NB4 (cell line): ENCODE results near the gene TOM1L2.
A peak's percentile ranks its signal among the peaks of the same experiment; 100 is the strongest.

Experiments
- DNase-seq: peaks from one replicate; pipeline ENCODE4 v3.0.0; 2010; ENCODE audit warnings: low read depth
- H3K4me3 ChIP-seq: one replicate; pipeline ENCODE4 v1.5.1; 2011; ENCODE audit warnings: mild to moderate bottlenecking, low read depth, low read length, moderate library complexity
- CTCF ChIP-seq: IDR thresholded peaks from one replicate; pipeline ENCODE4 v1.5.1; 2012; ENCODE audit warnings: low read depth, low read length
- MAX ChIP-seq: IDR thresholded peaks from 2 replicates; pipeline ENCODE4 v1.6.1; 2011; ENCODE audit warnings: low read depth, low read length
- MYC ChIP-seq: IDR thresholded peaks from 2 replicates; pipeline ENCODE4 v1.6.1; 2011; ENCODE audit warnings: low read depth, low read length
- POLR2A ChIP-seq: IDR thresholded peaks from 2 replicates; pipeline ENCODE4 v1.6.1; 2011; ENCODE audit warnings: mild to moderate bottlenecking; ENCODE audit not compliant: insufficient read length; ENCODE audit errors: extremely low read depth

The TOM1L2 gene

GRCh38 chr17:17855976-17856375 lies 116.2 kb downstream of the TOM1L2 start:
- DNase-seq, result no peak
- TF ChIP-seq POLR2A (no peak), CTCF (no peak), MAX (no peak), MYC (no peak)

GRCh38 chr17:17853811-17854447 lies 118.3 kb downstream of the TOM1L2 start:
- TF ChIP-seq MYC (no peak), POLR2A (no peak), MAX (no peak), CTCF (no peak)
- no peak overlapping the region for H3K4me3 ChIP-seq
- DNase-seq, result no peak

More at GRCh38 chr17:17855976-17856375, 116.2 kb downstream of the TOM1L2 start:
- H3K4me3 ChIP-seq, result no peak overlapping the region

- no peak overlapping the region for H3K4me3 ChIP-seq
- no peak for TF ChIP-seq CTCF
- TF ChIP-seq MYC, result no peak
- no peak for TF ChIP-seq POLR2A
- TF ChIP-seq MAX, result no peak
- DNase-seq, result no peak
Observed at GRCh38 chr17:17852930-17853329, 119.3 kb downstream of the TOM1L2 start.

- no peak overlapping the region for H3K4me3 ChIP-seq
- TF ChIP-seq MYC (no peak), MAX (no peak), CTCF (no peak), POLR2A (no peak)
- DNase-seq, result no peak
Observed at GRCh38 chr17:17851103-17852002, 120.8 kb downstream of the TOM1L2 start.

- DNase-seq, result peak; percentile 95
Observed at GRCh38 chr17:17849845-17850373, 122.3 kb downstream of the TOM1L2 start.

More at GRCh38 chr17:17849845-17850373, 122.3 kb downstream of the TOM1L2 start:
- no peak overlapping the region for H3K4me3 ChIP-seq
- TF ChIP-seq MAX, result peak; percentile 75
- TF ChIP-seq CTCF, result peak; percentile 42
- TF ChIP-seq MYC, result no peak
- peak; percentile 49 for TF ChIP-seq POLR2A
